ENCODE measurements around the gene DMRT3.

DMRT3 gene

DNA sequence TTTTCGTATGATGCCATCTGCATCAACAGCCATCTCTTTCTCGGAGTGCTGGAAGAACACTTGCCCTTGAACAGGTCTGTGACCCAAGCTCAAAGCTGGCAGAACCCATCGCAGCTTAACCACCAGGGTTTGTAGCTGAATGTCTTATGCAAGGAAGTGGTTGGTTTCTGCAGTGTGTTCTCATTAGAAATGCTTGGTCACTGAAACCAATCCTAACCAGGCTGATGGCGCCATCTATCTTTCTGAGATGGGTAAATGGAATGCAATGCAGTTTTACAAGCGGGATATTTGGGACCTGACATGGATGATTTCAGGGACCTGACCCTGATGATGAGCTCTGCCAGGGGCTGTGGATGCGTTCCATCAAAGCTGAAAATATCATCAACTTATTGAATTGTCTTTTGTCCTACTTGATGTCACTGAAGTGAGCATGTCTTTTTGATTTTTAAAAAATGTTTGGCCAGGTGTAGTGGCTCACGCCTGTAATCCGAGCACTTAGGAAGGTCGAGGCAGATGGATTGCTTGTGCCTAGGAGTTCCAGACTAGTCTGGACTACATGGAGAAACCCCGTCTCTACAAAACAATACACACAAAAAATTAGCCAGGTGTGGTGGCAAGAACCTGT lies 28.7 kb downstream of the DMRT3 start:
- DNase-seq: no peak

DNA sequence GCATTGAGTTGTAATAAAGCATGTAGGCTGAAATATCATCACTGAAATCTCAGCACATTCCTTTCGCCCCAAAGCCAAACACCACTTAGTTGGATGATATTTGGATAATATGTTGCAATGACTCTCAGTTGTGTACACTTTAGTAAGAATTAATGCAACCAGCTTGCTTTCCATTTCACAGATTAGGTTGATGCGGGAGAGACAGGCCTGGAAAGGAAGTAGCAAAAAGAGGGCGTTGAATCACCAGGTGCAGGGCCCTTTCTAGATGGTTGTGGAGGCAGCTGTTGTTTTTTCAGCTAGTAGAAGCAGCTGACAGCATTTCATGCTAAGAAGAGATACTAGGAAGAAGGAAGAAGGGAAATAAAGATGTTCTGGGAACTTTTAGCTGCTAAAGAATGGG lies 30.9 kb downstream of the DMRT3 start:
- DNase-seq: no peak

DNA sequence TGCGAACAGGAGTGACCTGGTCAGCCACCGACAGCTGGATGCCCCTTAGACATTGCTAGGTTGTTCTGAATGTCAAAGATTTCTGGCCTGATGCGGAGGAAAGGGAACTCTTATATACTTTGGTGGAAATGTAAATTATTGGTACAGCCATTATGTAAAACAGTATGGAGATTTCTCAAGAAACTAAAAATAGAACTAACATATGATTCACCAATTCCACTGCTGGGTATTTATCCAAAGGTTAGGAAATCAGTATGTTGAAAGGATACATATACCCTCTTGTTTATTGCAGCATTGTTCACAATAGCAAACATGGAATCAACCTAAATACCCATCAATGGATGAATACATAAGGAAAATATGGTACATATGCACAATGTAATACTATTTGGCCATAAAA lies 31.8 kb downstream of the DMRT3 start:
- no peak for DNase-seq

DNA sequence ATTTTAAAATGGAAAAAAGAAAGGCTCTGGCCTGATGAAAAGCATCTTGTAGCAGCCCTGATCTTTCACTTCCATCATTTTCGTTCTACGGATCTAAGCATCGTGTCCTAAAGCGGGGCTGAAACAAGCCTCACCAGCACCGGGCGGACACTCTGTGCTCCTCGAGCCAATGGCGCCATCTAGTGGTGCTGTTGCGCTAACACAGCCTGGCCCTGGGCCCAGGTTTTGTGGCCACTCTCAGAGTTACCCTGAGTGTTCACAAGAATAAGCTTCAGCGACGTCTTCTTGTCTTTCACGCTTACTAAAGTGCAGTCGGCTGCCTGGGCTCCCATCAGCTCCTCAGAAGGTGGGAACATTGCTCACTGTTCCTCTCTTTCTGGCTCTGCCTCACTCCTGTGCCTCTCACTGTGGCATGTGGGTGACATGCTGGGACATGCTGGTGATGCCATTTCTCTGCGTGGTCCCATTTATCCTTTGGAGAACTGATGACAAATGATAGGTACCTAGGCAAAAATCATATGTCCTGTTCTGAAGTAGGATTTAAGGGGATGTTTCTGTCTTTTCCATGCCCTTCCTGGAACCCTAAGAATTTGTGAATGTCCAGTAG lies 32.7 kb downstream of the DMRT3 start:
- no peak for DNase-seq

DNA sequence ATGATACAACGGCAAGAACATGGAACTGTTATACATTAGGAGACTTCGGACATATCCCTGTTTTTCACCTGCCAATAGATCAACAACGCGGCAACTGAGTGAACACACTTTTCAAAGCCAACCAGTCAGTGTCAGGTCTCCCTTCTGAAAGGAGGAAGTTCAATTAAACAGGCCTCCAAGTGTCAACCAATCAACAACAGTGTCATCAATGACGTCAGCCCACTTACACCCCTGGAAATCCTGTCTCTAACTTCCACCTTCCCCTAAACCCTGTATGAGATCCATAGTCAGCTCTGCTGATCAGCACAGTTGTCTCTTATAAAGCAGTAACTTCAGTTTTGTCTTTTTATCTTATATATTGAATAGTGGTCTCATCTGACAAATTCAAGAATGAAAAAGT lies 36.6 kb downstream of the DMRT3 start:
- no peak for DNase-seq

DNA sequence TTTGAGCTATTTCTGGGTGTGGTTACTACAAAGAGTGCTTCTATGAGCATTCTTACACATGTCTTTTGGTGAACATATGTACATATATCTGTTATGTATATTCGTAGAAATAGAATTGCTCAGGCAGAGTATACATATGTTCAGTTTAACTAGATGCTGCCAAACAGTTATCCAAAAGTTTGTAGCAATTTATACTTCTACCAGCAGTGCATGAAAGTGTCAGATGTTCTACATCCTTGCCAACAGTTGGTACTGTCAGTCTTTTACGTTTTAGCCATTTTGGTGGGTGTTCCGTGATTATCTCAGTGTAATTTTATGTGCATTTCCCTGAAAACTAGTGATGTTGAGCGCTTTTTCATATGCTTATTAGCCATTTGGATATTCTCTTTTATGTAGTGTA lies 37.8 kb downstream of the DMRT3 start:
- DNase-seq: no peak

DNA sequence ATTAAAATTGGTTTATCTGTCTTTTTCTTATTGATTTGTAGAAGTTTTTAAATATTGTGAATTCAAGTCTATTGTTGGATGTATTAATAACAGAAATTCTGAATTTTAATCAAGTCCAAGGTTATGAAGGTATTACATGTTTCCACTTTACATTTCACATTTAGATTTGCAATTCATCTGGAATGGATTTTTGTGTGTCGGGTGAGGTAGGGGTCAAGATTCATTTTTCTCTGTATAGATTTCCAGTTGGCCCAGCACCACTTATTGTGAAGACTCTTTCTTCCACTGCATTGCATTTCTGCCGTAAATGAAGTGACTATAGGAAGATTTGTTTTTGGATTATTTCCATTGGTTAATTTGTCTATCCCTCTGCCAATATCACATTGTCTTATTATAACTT lies 38.2 kb downstream of the DMRT3 start:
- no peak for DNase-seq

DNA sequence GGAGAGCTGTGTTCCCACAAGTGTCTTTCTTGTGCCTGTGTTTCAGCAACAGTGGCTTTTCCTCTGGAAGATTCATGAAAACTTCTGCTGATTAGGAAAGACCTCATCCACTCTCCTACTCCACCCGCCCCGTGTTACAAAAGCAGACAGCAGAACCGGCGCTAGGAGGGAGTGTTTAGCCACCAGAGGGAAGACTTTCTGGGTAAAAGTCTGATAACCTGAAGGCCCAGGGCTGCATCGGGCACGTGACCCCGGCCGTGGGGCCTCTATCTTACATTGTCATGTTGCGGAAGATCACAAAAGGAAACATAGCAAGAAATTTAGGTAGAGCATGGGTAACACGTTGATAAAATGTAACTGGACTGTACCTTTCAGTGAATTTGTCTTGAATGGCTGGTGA lies 41.7 kb downstream of the DMRT3 start:
- no peak for DNase-seq

DNA sequence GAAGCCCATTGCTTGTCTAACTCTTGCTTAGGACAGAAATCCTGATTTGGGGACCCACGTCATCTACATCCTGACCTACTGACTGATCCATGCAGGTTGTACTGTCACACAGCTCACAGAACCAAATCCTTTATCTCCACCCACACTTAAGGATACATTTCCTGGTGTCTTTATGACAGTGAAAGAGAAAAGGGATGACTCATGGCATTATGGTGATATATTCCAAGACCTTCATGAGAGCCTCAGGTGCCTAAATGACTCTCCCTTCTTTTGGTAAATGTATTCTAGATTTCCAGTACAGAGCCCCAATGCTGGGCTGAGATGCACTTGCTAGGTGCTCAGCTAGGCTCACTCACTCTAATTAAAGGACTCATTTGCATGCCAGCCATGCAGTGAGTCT lies 47.7 kb downstream of the DMRT3 start:
- no peak for DNase-seq

DNA sequence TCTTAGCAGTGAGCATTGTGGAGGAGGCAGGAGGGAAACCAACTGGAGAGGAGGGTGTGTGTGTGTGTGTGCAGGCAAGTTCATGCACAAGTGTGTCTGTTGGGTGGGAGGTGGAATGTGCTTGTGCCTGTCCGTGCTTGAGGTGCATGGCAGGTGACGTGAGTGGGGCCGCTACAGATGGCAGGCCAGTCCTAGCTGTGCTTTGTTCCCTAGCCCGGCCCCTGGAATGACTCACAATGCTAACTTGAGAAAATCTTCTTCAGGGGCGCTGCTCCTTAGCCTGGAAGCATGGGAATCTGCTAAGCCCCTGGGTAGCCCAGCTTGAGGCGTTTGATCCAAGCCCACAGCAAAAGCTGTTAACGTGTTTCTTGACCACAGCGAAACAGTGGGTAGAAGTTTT lies 48.7 kb downstream of the DMRT3 start:
- no peak for DNase-seq

DNA sequence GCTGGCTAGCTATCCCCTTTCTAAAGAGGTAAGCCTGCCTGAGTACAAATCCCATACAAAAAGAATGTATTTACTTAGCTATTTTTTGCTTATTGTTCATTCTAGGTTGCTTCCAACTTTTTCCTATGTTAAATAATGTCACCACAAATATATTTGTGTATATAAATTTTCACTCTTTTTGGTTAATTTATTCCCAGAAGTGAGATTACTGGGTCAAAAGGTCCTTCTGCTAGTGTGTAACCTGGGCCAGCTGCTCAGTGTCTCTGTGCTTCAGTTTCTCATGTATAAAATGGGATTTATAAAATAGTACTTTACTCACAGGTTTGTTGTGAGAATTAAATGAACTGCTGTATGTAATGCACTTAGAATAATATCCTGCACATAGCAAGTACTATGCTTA lies 49.8 kb downstream of the DMRT3 start:
- DNase-seq: no peak

DNA sequence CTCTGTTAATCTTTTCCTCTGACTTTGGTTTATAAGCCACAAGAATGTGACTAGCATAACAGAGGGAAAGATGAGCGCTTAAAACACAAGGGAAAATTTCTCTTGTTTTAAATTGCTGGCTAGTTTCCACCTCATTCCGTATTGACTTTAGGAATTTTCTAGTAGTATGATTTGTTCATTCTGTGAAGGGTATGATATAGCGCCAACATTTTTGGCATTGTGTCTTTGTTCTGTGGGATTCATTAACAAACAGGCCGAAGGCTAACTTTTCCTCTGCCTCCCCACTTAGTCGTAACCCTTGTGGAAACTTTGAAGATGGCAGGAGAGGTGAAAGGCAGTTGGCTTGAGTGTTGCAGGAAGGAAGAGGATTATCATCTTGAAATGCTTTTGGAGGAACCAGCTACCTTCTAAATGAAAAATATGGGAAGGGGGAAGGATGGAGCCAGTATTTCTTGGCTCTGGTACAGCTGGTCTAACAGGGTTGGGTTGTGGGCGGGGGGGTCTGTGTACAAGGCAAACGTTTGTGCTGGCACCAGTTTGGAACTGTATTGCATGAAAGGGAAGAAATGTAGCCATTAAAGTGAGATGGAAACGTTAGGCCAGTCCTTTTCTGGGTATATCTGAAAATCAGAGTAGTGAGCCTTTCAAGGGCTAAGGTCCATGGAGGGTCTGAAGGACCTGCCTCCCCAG lies 52.2 kb downstream of the DMRT3 start:
- no peak for DNase-seq

DNA sequence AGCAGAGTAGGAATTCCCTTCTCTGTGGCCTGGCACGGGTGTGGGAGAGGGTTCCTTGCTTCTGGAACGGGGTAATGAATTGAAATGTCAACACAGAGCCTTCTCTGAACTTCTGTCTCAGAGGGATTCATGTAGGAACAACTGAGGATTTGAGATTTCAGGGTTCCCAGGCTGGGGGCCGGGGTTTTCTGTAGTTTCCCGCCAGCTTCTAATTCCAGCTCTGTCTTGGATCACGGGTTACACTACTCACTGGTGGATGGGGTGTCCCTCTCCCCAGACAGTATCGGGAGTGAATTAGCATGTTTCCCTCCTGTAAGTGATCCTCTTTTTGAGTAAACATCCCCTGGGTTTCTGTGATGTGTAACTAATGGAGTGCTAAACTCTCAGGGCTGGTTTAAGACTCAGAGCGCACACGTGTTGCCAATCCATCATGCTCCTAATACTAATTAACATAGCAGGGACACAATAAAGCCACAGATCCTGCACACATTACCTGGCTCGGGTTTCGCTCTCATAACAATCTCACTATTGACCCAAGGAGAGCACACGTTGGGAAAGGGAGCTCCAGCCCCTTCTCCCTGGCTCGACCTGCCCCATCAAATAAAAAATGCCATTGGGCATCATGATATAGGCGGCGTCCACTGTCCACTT lies 55.6 kb downstream of the DMRT3 start:
- no peak for DNase-seq

DNA sequence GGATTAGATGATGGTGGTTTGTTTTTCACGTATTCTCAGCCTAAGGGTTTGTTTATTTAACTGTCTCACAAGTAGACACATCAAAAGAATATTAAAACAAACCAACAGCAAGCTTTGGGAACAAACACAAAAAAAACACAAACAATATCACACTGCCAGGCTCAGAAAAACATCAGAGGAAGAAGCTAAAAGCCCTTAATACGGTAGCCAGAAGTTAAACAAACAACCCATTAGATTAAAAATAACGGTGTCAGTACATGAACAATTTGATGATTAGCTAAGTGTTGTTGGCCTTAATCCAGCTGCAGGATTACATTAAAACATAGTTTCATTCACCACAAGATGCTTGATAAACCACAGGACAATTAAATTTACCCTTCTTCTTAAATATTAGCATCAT lies 57.8 kb downstream of the DMRT3 start:
- no peak for DNase-seq

DNA sequence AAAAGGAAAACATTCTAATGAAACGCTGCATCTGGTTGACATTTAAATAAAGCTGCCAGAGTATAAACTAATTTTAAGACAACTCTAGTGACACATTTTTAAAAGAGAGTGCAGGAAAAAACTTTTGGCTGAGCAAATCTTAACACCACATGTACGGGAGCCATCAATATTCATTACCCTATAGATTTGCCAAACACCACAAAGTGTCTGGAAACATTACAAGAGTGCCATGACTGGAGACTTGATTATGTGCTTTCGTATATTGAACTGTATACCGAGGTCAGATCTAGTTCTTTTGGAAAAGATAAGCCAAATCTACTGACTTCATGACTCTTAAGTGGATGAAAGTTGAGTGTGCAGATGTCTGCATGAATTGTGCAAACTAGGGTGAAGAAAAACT lies 63.1 kb downstream of the DMRT3 start:
- no peak for DNase-seq

All from cerebellar nuclear complex (tissue), 1 donor.